ENCODE data around the gene ECHS1.
"Not testable (repeated sequence)": the region's sequence is repeated elsewhere in the genome, so short reads cannot be mapped to it uniquely, and the experiment has no call there.

Gene ECHS1

DNA sequence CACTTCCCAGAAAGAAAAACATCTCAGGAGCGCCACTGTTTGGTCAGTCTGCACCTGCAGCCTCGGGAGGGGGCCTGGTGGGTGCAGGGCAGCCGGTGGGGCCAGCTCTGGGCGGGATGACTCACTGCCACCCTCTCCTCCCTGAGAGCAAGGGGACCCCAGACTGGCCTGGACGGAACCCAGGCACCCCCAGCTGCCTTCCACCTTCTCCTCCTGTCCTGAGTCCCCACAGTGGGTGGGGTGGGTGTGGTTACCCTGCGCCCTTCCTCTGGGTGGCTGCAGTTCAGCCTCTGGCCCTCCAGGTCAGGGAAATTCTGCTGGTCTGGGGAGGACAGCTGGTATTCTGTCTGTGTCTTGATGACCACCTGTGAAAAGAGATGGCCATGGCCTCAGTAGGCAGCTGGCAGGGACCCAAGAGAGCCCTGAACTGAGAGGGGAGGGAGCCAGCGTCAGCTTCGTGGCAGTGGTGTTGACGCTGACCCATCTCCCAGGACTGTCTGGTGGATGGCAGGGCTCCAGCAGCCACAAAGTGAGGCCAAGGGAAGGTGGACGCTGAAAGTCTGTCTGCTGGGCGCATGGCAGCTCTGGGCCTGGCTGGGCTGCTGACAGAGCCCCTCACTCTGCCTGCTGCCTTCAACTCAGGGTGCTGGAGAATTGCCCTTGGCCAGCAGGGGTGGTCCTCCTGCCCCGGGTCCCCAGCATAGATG is 45.4 kb downstream of the ECHS1 start:
- FAIRE-seq = no peak
- no peak for DNase-seq (ENCODE audit: insufficient read length, low spot score)

GRCh38 chr10:133326745-133327650 is 46.2 kb downstream of the ECHS1 start:
- DNase-seq (ENCODE audit: insufficient read length, low spot score) (no peak), FAIRE-seq (no peak)

DNA sequence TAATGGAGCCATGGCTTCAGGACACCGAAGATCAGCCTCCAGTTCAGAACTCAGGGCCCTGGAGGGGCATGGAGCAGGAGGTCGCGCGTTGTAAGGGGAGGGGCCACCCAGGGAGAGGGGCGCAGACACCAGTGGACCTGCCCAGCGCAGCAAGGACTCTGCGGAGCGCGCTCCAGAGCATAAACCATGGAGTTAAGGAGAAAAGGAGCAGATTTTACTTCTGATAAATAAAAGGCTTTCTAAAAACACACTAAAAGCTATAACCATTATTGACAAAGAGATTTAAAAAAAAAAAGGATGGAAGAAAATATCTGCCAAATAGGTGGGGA is 47.0 kb downstream of the ECHS1 start:
- FAIRE-seq = no peak
- DNase-seq (ENCODE audit: insufficient read length, low spot score) = no peak

- DNase-seq (ENCODE audit: insufficient read length, low spot score) (no peak), FAIRE-seq (no peak)
Observed at GRCh38 chr10:133325440-133326222, 47.5 kb downstream of the ECHS1 start.

DNA sequence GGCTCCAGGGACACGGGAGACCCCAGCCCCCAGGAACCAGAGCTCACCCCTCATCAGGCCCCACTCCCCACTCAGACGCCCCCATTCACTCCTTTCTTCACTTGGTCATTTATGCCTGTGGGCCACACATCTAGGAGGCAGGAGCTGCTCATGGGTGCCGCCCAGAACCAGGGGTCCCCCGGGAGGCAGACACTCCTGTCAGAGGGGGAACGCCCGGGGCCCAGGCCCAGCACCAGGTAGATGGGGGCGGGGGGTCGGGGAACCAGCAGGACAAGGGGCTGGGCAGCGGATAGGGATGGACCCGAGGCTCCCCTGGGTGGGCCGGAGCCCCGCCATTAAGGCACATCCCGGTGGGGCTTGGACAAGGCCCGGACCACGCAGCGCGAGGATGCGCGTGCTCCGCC is 48.3 kb downstream of the ECHS1 start:
- DNase-seq (ENCODE audit: insufficient read length, low spot score) (no peak), FAIRE-seq (no peak)

- DNase-seq (ENCODE audit: insufficient read length, low spot score) = no peak
- FAIRE-seq = no peak
Observed at GRCh38 chr10:133324198-133324792, 48.9 kb downstream of the ECHS1 start.

DNA sequence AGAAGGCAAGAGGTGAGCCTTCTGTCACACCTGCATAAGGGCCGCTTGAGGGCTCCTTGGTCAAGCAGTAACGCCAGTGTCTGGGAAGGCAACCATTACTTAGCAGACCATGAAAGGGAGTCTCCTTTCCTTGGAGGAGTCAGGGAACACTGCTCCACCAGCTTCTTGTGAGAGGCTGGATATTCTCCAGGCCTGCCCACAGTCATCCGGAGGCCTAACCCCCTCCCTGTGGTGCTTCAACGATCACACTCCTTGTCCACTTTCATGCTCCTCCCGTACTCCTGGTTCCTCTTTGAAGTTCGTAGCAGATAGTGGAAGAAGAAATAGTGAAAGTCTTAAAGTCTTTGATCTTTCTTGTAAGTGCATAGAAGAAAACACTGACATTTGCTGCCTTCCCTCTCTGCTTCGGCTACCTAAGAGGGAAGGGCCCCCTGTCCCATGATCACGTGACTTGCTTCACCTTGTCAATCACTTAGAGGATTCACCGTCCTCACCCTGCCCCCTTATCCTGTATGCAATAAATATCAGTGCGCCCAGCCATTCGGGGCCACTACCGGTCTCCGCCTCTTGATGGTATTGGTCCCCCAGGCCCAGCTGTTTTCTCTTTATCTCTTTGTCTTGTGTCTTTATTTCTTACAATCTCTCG is 51.0 kb downstream of the ECHS1 start:
- FAIRE-seq; DNase-seq (ENCODE audit: insufficient read length, low spot score): not testable (repeated sequence)

DNA sequence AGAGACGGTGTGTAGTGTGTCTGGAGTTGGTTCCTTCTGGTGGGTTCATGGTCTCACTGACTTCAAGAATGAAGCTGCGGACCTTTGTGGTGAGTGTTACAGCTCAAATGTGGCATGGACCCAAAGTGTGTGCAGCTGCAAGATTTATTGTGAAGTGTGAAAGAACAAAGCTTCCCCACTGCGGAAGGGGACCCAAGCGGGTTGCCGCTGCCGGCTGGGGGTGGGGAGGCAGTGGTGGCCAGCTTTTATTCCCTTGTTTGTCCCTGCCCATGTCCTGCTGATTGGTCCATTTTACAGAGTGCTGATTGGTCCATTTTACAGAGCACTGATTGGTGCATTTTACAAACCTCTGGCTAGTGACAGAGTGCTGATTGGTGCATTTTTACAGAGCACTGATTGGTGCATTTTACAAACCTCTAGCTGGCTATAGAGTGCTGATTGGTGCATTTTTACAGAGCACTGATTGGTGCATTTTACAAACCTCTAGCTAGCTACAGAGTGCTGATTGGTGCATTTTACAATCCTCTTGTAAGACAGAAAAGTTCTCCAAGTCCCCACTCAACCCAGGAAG is 52.2 kb downstream of the ECHS1 start:
- FAIRE-seq; DNase-seq (ENCODE audit: insufficient read length, low spot score): not testable (repeated sequence)

DNA sequence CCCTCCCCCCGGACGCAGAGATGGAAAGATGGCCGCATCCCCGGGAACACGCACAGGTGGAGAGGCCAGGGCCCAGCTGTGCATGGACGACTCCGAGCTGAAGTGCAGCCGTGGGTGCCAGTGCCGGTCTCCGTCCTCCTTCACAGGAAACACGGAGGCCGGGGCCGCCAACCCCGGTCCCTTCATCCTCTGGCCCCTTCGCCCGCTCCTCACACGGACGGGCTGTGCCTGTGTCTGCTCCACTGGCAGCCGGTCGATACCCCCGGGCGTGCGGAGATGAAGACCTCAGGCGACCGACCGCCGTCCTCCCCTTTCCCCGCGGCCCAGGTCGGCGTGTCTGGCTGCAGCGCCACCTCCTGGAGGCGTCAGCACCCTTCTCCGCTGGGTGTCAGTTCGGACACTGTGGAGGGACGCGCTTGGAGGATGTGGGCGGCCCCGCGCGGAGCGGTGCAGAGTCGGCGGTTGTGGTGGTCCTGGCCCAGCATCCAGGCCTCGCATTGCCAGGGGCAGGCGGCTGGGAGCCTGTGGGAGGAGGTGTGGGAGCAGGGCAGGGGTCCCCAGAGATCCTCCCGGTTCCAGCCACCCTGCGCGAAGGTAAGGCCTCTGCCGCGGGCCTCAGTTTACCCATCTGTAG is 54.5 kb downstream of the ECHS1 start:
- FAIRE-seq (no peak), DNase-seq (ENCODE audit: insufficient read length, low spot score) (no peak)

DNA sequence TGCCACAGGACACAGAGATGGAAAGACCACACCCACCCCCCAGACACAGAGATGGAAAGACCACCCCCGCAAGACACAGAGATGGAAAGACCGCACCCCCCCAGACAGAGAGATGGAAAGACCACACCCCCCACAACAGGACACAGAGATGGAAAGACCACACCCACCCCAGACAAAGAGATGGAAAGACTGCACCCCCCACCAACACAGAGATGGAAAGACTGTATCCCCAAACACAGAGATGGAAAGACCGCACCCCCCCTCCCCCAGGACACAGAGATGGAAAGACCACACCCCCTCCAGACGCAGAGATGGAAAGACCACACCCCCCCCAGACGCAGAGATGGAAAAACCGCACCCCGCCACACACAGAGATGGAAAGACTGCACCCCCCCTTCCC is 56.4 kb downstream of the ECHS1 start:
- DNase-seq (ENCODE audit: insufficient read length, low spot score) (no peak), FAIRE-seq (no peak)

- no peak for DNase-seq (ENCODE audit: insufficient read length, low spot score)
- FAIRE-seq = no peak
Observed at GRCh38 chr10:133316266-133316665, 56.9 kb downstream of the ECHS1 start.

DNA sequence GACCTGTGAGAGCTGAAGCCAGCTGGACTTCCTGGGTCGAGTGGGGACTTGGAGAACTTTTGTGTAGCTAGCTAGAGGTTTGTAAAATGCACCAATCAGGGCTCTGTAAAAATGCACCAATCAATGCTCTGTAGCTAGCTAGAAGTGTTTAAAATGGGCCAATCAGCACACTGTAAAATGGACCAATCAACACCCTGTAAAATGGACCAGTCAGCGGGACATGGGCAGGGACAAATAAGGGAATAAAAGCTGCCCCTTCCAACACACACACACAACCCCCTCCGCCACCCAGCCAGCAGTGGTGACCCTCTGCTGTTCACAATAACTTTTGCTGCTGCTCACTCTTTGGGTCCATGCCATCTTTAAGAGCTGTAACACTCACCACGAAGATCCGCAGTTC is 57.3 kb downstream of the ECHS1 start:
- FAIRE-seq = no peak
- DNase-seq (ENCODE audit: insufficient read length, low spot score) = no peak

GRCh38 chr10:133314911-133315310 is 58.2 kb downstream of the ECHS1 start:
- no peak for FAIRE-seq

GRCh38 chr10:133313192-133313591 is 60.0 kb downstream of the ECHS1 start:
- DNase-seq (ENCODE audit: insufficient read length, low spot score) = no peak
- no peak for FAIRE-seq

More at GRCh38 chr10:133314911-133315310, 58.2 kb downstream of the ECHS1 start:
- no peak for DNase-seq (ENCODE audit: insufficient read length, low spot score)

- FAIRE-seq = no peak
Observed at GRCh38 chr10:133312769-133313145, 60.4 kb downstream of the ECHS1 start.

More at GRCh38 chr10:133312769-133313145, 60.4 kb downstream of the ECHS1 start:
- DNase-seq (ENCODE audit: insufficient read length, low spot score) = no peak

All from HTR-8/SVneo (cell line).